ENCODE measurements around the gene LIMK2. TPM values are rescaled to one million over a fixed set of nuclear protein-coding genes. Genes with fewer than 3 reads are reported as not detected.

Gene LIMK2
- total RNA-seq, 2 donors from 2014 or later: 92.1 to 128 TPM

- no peaks in the 10 kb centered on the region for H3K9me3 ChIP-seq
- peak overlapping the region; percentile 77 to 87 for H3K27ac ChIP-seq
- peaks cover 20% of the 10 kb centered on the region for H3K4me1 ChIP-seq (replicated peaks)
- 60% methylated on average over 6 of the region's 6 CpGs for WGBS
- TF ChIP-seq POLR2A (IDR thresholded peaks at IDR 0.05): no peak
- TF ChIP-seq POLR2AphosphoS5 (IDR thresholded peaks at IDR 0.05): peak; percentile 84
- TF ChIP-seq CTCF (IDR thresholded peaks at IDR 0.05): peak in 2 of 4 experiments; percentile 8 to 36
- H3K27me3 ChIP-seq (replicated peaks; ENCODE audit: insufficient read depth): no peaks in the 10 kb centered on the region
- no peaks in the 10 kb centered on the region for H3K36me3 ChIP-seq
- intact Hi-C loops (cut with DNase I): no loop called here
- peak; percentile 78 for DNase-seq (ENCODE audit: low spot score)
- H3K4me3 ChIP-seq: no peak overlapping the region
These were observed 34.5 kb upstream of the LIMK2 start for GRCh38 chr22:31177420-31178162.

DNA sequence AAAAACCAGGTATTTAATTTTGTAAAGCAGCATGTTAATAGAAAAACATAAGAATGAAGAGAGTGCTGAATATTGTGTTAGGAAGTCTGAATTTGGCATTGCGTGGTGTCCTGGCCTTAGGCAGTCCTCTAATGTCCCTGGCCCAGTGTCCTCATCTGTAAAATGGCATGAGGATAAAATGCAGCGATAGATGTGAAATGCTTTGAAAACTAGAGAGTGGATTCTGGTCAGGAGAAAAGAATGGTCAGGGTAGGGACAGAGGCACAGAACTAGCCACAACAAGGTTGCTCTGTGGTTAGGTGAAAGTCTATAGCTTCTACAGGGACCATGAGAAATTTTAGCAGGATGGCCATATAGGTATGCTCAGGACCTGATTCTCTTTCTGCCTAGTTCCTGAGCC, 33.2 kb upstream of the LIMK2 start:
- 96% methylated on average over 2 of the region's 2 CpGs for WGBS

GRCh38 chr22:31179345-31179744, 32.8 kb upstream of the LIMK2 start:
- TF ChIP-seq CTCF (IDR thresholded peaks at IDR 0.05): no peak
- TF ChIP-seq POLR2AphosphoS5 (IDR thresholded peaks at IDR 0.05): peak; percentile 95
- no peak for TF ChIP-seq POLR2A (IDR thresholded peaks at IDR 0.05)
- intact Hi-C loops (cut with DNase I): no loop called here
- Histone ChIP-seq H3K9me3 (no peaks in the 10 kb centered on the region), H3K4me3 (no peak overlapping the region), H3K27ac (peak overlapping the region; percentile 77 to 87), H3K36me3 (no peaks in the 10 kb centered on the region), H3K4me1 (replicated peaks) (peaks cover 20% of the 10 kb centered on the region), H3K27me3 (replicated peaks; ENCODE audit: insufficient read depth) (no peaks in the 10 kb centered on the region)
- 44% methylated on average over 1 of the region's 1 CpG for WGBS
- DNase-seq (ENCODE audit: low spot score): peak; percentile 91

More for the DNA sequence above, 33.2 kb upstream of the LIMK2 start:
- no peak for DNase-seq (ENCODE audit: low spot score)
- intact Hi-C loops (cut with DNase I): no loop called here
- Histone ChIP-seq H3K27ac (peak overlapping the region; percentile 77 to 87), H3K4me1 (replicated peaks) (peaks cover 20% of the 10 kb centered on the region), H3K9me3 (no peaks in the 10 kb centered on the region), H3K27me3 (replicated peaks; ENCODE audit: insufficient read depth) (no peaks in the 10 kb centered on the region), H3K36me3 (no peaks in the 10 kb centered on the region), H3K4me3 (no peak overlapping the region)
- no peak for TF ChIP-seq POLR2A (IDR thresholded peaks at IDR 0.05)
- TF ChIP-seq POLR2AphosphoS5 (IDR thresholded peaks at IDR 0.05): no peak
- no peak for TF ChIP-seq CTCF (IDR thresholded peaks at IDR 0.05)

DNA sequence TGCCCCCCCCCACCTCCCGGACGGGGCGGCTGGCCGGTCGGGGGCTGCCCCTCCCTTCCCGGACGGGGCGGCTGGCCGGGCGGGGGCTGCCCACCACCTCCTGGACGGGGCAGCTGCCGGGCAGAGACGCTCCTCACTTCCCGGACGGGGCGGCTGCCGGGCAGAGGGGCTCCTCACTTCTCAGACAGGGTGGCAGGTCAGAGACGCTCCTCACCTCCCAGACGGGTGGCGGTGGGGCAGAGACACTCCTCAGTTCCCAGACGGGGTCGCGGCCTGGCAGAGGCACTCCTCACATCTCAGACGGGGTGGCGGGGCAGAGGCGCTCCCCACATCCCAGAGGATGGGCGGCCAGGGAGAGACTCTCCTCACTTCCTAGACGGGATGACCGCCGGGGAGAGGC, 28.1 kb upstream of the LIMK2 start:
- intact Hi-C loops (cut with DNase I): no loop called here
- TF ChIP-seq POLR2AphosphoS5 (IDR thresholded peaks at IDR 0.05) (no peak), POLR2A (IDR thresholded peaks at IDR 0.05) (no peak), CTCF (IDR thresholded peaks at IDR 0.05) (no peak)
- no peak overlapping the region for H3K4me3 ChIP-seq
- peaks cover 6% of the 10 kb centered on the region for H3K4me1 ChIP-seq (replicated peaks)
- no peak for DNase-seq (ENCODE audit: low spot score)
- H3K27ac ChIP-seq: no peak overlapping the region
- H3K36me3 ChIP-seq: no peaks in the 10 kb centered on the region
- WGBS: 96% methylated on average over 27 of the region's 30 CpGs
- no peaks in the 10 kb centered on the region for H3K27me3 ChIP-seq (replicated peaks; ENCODE audit: insufficient read depth)
- no peaks in the 10 kb centered on the region for H3K9me3 ChIP-seq

DNA sequence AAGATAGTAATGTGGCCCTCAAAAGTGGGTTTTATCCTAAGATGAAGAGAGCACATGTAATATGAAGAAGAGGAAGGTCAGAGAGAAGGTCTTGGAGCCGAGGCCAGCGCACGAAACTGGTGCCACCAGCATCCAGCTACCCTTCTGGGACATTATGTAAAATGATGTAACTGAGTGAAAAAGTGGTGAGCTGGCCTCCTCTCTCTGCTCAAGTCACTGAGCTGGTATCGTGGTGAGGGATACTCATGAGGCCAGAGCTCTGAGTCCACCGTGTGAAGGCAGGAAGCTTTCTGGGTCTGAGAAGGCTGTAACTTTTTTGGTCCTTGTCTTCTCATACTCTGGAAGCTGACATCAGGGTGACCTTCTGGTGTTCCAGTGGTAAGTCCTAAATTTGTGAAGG, 27.0 kb upstream of the LIMK2 start:
- TF ChIP-seq CTCF (IDR thresholded peaks at IDR 0.05) (no peak), POLR2AphosphoS5 (IDR thresholded peaks at IDR 0.05) (no peak), POLR2A (IDR thresholded peaks at IDR 0.05) (no peak)
- WGBS: 97% methylated on average over 5 of the region's 5 CpGs
- peaks cover 2% of the 10 kb centered on the region for H3K4me1 ChIP-seq (replicated peaks)
- H3K9me3 ChIP-seq: no peaks in the 10 kb centered on the region
- no peaks in the 10 kb centered on the region for H3K36me3 ChIP-seq
- DNase-seq (ENCODE audit: low spot score): no peak
- H3K27ac ChIP-seq: no peak overlapping the region
- intact Hi-C loops (cut with DNase I): no loop called here
- H3K27me3 ChIP-seq (replicated peaks; ENCODE audit: insufficient read depth): no peaks in the 10 kb centered on the region
- H3K4me3 ChIP-seq: no peak overlapping the region

Data from prostate gland (tissue), 2 donors.